ENCODE measurements around the gene DPP8. TPM values are rescaled to one million over a fixed set of nuclear protein-coding genes. Genes with fewer than 3 reads are reported as not detected.

Gene DPP8
- total and polyA plus RNA-seq, 2 donors (not counting 3 experiments of a cell fraction or from before 2014, with no cell fraction given), result 12.1 to 35.3 TPM

- H3K27ac ChIP-seq (ENCODE audit: insufficient read depth, low read depth, low read length), result no peak overlapping the region
Observed at GRCh38 chr15:65525622-65526021, 8.1 kb upstream of the DPP8 start.

GRCh38 chr15:65524226-65524625 lies 6.7 kb upstream of the DPP8 start:
- Histone ChIP-seq H3K4me1 (ENCODE audit: control insufficient read depth, extremely low read depth, insufficient read depth, low read length) (peaks cover 10% of the 10 kb centered on the region), H3K4me3 (replicated peaks in 1 of 3; ENCODE audit: insufficient read depth in 1 of 3, low read depth in 1 of 3, low read length in 3 of 3) (no peak overlapping the region), H3K4me2 (ENCODE audit: insufficient read depth, low read length) (no peak overlapping the region), H4K20me1 (replicated peaks; ENCODE audit: control insufficient read depth, extremely low read depth, insufficient read depth, low read length) (no peaks in the 10 kb centered on the region), H3K36me3 (ENCODE audit: control insufficient read depth in 2 of 2, extremely low read depth in 1 of 2, insufficient read depth in 2 of 2, low read length in 2 of 2) (no peaks in the 10 kb centered on the region), H3K79me2 (ENCODE audit: control insufficient read depth, insufficient read depth, low read length) (no peaks in the 10 kb centered on the region), H3K9me1 (replicated peaks; ENCODE audit: control insufficient read depth, extremely low read depth, insufficient read depth, low read length) (no peaks in the 10 kb centered on the region), H3K9me3 (replicated peaks; ENCODE audit: control insufficient read depth, insufficient read depth, low read length) (no peaks in the 10 kb centered on the region), H3K27me3 (ENCODE audit: control insufficient read depth in 2 of 2, insufficient read depth in 2 of 2, low read length in 2 of 2) (no peaks in the 10 kb centered on the region), H3K9ac (replicated peaks; ENCODE audit: extremely low read depth, insufficient read depth, low read length) (no peak overlapping the region), H2AFZ (ENCODE audit: low read depth, low read length) (no peak overlapping the region), H3K27ac (ENCODE audit: insufficient read depth, low read depth, low read length) (no peak overlapping the region)
- DNase-seq (ENCODE audit: low read depth, low spot score), result no peak
- CTCF ChIA-PET, result no interaction called here
- BruUV-seq (replicated peaks), result no TSS peak
- POLR2A ChIA-PET, result no interaction called here
- intact Hi-C loops (cut with micrococcal nuclease) (no loop called here), dilution Hi-C loops (cut with MboI; ENCODE audit: extremely low pct_ligation_motif_present, low sequenced_read_pairs) (no loop called here)
- no peak for TF ChIP-seq JUN (IDR thresholded peaks at IDR 0.05; ENCODE audit: borderline replicate concordance, insufficient read depth, insufficient read length, low read depth)
- TF ChIP-seq MAX (IDR thresholded peaks at IDR 0.05; ENCODE audit: insufficient read depth, insufficient read length), result no peak
- TF ChIP-seq CTCF (IDR thresholded peaks at IDR 0.05; ENCODE audit: extremely low read depth in 1 of 2, insufficient read depth in 1 of 2, low read depth in 1 of 2, low read length in 2 of 2), result no peak
- no peak for TF ChIP-seq POLR2AphosphoS5 (IDR thresholded peaks at IDR 0.05; ENCODE audit: insufficient read depth, low read depth, low read length)
- no peak for TF ChIP-seq MYC (IDR thresholded peaks at IDR 0.05; ENCODE audit: low read depth, low read length)
- no peak for TF ChIP-seq GATA2 (IDR thresholded peaks at IDR 0.05; ENCODE audit: insufficient read depth, insufficient read length, low read depth, low read length)
- TF ChIP-seq POLR2A (IDR thresholded peaks at IDR 0.05; ENCODE audit: low read depth, low read length), result no peak
- TF ChIP-seq EZH2 (IDR thresholded peaks at IDR 0.05; ENCODE audit: borderline replicate concordance, low read depth, low read length, severe bottlenecking), result no peak
- TF ChIP-seq FOS (IDR thresholded peaks at IDR 0.05; ENCODE audit: borderline replicate concordance, insufficient read depth, low read length), result no peak
- no peak for FAIRE-seq

More at GRCh38 chr15:65525622-65526021, 8.1 kb upstream of the DPP8 start:
- Histone ChIP-seq H4K20me1 (replicated peaks; ENCODE audit: control insufficient read depth, extremely low read depth, insufficient read depth, low read length) (no peaks in the 10 kb centered on the region), H3K79me2 (ENCODE audit: control insufficient read depth, insufficient read depth, low read length) (peaks cover 3% of the 10 kb centered on the region), H2AFZ (ENCODE audit: low read depth, low read length) (no peak overlapping the region), H3K9me3 (replicated peaks; ENCODE audit: control insufficient read depth, insufficient read depth, low read length) (no peaks in the 10 kb centered on the region), H3K4me2 (ENCODE audit: insufficient read depth, low read length) (peak overlapping the region; percentile 34), H3K4me1 (ENCODE audit: control insufficient read depth, extremely low read depth, insufficient read depth, low read length) (peaks cover 15% of the 10 kb centered on the region), H3K36me3 (ENCODE audit: control insufficient read depth in 2 of 2, extremely low read depth in 1 of 2, insufficient read depth in 2 of 2, low read length in 2 of 2) (no peaks in the 10 kb centered on the region), H3K9ac (replicated peaks; ENCODE audit: extremely low read depth, insufficient read depth, low read length) (no peak overlapping the region), H3K9me1 (replicated peaks; ENCODE audit: control insufficient read depth, extremely low read depth, insufficient read depth, low read length) (no peaks in the 10 kb centered on the region), H3K4me3 (replicated peaks in 1 of 3; ENCODE audit: insufficient read depth in 1 of 3, low read depth in 1 of 3, low read length in 3 of 3) (no peak overlapping the region), H3K27me3 (ENCODE audit: control insufficient read depth in 2 of 2, insufficient read depth in 2 of 2, low read length in 2 of 2) (no peaks in the 10 kb centered on the region)
- TF ChIP-seq GATA2 (IDR thresholded peaks at IDR 0.05; ENCODE audit: insufficient read depth, insufficient read length, low read depth, low read length), result peak; percentile 93
- no peak for TF ChIP-seq JUN (IDR thresholded peaks at IDR 0.05; ENCODE audit: borderline replicate concordance, insufficient read depth, insufficient read length, low read depth)
- peak; percentile 97 for FAIRE-seq
- ChIA-PET CTCF (interaction anchor here (0.6 to 1.5 kb wide), 7 partner anchors 9 to 408 kb away, joined by 3 to 9 read pairs (median 3); partner anchors contain the start of gene INTS14), POLR2A (interaction anchor here (0.7 to 1.5 kb wide), 2 partner anchors 9 to 42 kb away, joined by 3 to 11 read pairs; no protein-coding TSS in a partner anchor)
- no TSS peak for BruUV-seq (replicated peaks)
- dilution Hi-C loops (cut with MboI; ENCODE audit: extremely low pct_ligation_motif_present, low sequenced_read_pairs), result no loop called here
- DNase-seq (ENCODE audit: low read depth, low spot score), result peak; percentile 59
- intact Hi-C loops (cut with micrococcal nuclease), result no loop called here

Data from endothelial cell of umbilical vein (primary cell).